GM19043 (cell line): ENCODE results near the gene PRKCA.
"Not testable (repeated sequence)": the region's sequence is repeated elsewhere in the genome, so short reads cannot be mapped to it uniquely, and the experiment has no call there.

Source experiments
- ATAC-seq: cut with Tn5 transposase; IDR thresholded peaks from one replicate; pipeline ENCODE4 v1.9.1; 2021; ENCODE audit warnings: low read depth; ENCODE audit not compliant: unreplicated experiment

The PRKCA gene

DNA sequence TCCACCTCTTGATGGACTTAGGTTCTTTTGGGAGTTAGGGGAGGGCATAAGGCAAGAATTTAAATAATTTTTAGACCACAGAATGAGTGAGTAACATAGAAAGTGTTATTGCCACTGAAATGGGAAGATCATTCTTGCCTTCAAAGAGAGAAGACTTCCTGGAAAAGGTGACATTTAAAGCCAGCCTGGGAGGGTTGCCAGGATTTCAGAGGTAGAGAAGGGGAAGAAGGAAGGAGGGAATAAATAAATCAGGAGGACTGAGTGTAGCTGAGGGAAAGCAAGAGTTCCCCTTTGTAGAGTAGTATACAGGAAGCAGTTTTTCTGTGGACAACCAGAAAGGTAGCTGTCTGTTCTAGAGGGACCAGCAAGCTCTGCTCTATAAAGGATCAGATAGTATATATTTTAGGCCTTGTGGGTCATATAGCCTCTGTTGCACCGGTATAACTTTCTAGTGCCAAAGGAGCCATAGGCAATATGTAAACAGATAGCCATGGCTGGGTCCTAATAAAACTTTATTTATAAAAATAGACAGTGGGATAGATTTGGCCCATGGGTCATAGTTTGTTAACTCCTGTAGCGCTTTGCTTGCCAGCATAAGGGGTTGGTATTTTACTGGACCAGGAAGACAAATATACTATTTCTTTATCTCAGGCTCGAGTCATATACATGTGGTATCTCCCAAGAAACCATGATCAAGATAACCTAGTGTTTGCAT is 385.3 kb downstream of the PRKCA start:
- no peak for ATAC-seq

DNA sequence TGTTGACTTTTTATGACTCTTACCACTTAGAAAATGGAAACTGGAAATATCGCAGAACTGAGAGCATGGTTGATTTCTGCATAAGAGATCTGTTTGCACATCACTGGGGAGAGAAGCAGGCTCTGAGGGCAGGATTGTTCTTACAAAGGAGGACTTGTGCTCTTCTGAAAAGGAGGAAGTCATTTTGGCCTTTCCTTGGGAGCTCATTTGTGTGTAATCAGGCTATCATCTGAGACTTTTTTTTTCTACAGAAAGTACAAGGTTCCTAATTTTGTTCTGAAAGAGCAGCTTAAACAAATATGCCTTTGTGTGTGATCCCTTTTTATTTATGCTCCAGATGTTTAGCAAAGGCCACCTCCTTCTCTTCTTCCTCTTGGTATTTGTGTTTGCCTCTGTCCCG is 386.8 kb downstream of the PRKCA start:
- no peak for ATAC-seq

- ATAC-seq, result no peak
Observed at GRCh38 chr17:66690166-66690565, 387.8 kb downstream of the PRKCA start.

- no peak for ATAC-seq
Observed at GRCh38 chr17:66691644-66692420, 389.4 kb downstream of the PRKCA start.

DNA sequence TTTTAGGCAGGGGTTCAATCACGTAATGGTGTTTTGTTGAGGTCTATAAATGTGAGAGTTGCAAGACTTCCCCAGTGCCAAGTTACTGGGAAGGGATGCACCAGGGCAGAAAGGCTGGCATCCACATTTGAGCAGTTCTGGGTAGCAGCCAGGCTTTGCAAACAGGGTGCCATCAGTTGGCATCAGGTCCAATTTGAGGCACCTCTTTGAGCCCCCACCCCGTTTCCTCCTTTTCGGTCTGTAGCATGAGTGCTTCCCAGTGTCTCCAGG is 389.9 kb downstream of the PRKCA start:
- no peak for ATAC-seq

DNA sequence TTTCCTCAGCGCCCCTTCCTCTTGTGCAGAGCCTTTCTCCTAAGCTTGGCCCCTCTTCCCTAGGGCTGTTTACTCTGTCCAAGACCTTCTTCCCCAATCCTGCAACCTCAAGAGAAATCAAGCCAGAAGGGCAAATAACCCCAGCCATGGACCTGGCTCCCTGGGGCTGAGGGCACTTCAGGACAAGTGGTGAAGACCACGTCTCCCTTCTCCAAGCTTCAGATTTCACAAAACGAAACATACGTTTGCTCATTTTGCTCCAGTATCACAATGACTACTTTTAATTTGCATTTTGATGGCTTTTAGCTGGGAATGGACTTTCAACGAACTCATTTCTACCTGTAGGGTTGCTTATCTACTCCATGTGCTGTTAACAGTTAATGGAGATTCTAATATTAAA is 392.7 kb downstream of the PRKCA start:
- no peak for ATAC-seq

- ATAC-seq, result no peak
Observed at GRCh38 chr17:66698270-66698669, 395.9 kb downstream of the PRKCA start.

- no peak for ATAC-seq
Observed at GRCh38 chr17:66701462-66701861, 399.0 kb downstream of the PRKCA start.

- no peak for ATAC-seq
Observed at GRCh38 chr17:66702106-66702936, 399.9 kb downstream of the PRKCA start.

DNA sequence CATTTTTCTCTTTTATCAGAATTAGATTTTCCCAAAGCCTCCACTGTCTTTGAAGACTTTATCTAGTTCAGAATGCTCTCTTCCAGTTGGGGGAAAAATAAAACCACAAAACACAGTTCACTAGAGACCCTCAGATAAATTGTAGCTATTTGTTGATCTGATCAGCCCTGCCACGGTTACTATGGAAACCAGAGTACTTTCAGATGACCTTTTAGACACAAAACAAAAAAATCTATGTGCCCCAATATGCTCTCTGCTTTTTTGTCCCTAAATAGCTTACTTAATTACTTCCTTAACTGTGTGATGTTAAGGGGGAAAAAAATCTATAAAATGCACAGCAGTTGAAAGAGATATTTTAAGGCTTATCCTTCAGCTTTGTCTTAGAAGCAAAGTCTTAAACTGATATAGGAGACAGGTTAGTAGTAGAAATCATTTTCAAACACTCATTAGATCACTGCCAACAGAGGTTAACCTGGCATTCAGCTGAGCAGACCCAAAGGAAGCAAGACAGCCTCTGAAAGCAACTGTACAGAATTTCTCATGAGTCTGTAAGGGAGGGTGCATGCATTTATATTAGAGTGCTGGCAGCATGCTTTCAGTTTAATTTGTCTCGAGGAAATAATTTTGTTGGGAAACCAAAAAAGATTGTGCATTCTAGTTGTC is 402.6 kb downstream of the PRKCA start:
- no peak for ATAC-seq

GRCh38 chr17:66706851-66707450 is 404.5 kb downstream of the PRKCA start:
- no peak for ATAC-seq

DNA sequence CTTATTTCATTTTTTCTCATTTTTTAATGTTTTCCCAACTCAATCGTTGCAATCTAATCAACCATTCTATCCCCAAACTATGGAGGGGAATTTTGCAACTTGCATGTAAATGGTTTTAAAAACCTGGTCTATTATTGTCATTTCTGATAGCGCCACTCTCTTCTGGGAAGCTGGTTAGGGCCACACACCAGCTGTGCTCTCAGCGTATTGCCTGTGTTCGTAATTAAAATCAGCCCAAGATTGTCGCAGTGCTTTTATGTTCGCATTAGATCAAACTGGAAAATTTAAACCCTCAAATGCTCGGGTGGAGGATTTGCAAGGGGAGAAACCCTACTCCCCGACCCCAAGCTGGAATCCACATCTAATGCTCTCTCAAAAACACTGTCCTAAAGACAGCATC is 409.0 kb downstream of the PRKCA start:
- ATAC-seq, result no peak

- ATAC-seq, result no peak
Observed at GRCh38 chr17:66711881-66712321, 409.5 kb downstream of the PRKCA start.

GRCh38 chr17:66712453-66712852 is 410.0 kb downstream of the PRKCA start:
- ATAC-seq, result no peak

DNA sequence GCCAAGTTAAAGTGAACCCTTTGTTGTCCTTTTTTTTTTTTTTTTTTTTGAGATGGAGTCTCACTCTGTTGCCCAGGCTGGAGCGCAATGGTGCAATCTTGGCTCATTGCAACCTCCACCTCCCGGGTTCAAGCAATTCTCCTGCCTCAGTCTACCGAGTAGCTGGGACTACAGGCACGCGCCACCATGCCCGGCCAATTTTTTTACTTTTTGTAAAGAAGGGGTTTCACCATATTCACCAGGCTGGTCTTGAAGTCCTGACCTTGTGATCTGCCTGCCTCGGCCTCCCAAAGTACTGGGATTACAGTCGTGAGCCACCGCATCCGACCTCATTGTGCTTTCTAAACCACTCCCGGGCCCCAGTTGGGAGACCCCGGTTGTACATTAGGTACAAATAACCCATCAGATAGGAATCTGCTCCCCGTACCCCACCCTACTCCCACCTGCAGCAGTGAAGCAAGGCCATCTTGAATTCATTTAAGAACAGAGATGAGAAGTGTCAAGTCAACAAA is 410.7 kb downstream of the PRKCA start:
- ATAC-seq, result not testable (repeated sequence)

GRCh38 chr17:66713533-66714042 is 411.2 kb downstream of the PRKCA start:
- ATAC-seq, result peak; percentile 78

GRCh38 chr17:66714046-66715023 is 411.9 kb downstream of the PRKCA start:
- ATAC-seq, result no peak

GRCh38 chr17:66715076-66715675 is 412.8 kb downstream of the PRKCA start:
- ATAC-seq, result no peak
